ENCODE results near the gene SORCS2.
"Not testable (repeated sequence)": the region's sequence is repeated elsewhere in the genome, so short reads cannot be mapped to it uniquely, and the experiment has no call there.

SORCS2 gene

GRCh38 chr4:7434141-7434765, 241.9 kb downstream of the SORCS2 start:
- no peak for DNase-seq

- no peak for DNase-seq
These were observed 242.4 kb downstream of the SORCS2 start, which contains the start of gene PSAPL1 for GRCh38 chr4:7434766-7435150. Gene PSAPL1 (minus strand): TSS chr4:7434930. CDS start chr4:7434879, 51 bp downstream.

DNA sequence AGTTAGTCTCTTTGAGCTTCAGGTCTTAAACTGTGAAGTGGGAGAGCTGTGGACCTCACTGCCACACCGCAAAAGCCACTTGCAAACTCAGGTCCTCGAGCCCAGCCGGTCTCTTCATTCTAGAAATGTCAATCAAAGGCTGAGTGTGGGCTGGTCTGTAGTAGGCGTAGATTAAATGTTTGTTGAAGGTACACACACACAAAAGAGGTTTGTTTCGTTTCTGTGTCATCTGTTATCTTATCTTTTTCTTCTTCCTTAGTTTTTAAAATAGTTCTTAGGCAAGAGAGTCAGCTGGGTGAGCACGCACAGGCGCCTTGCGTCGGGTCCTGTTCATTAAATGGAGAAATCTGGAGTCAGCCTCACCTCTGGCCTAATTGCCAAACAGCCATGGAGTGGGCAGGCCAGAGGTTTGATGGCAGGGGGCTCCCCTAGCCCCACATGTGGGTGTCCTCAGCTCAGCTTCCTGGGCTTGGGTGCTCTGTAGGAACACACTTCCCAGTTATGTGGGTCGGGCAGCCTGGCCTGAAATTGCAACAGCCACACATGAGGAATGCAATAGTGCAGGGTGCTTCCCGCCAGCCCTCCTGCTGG, 243.2 kb downstream of the SORCS2 start:
- DNase-seq: no peak

GRCh38 chr4:7436256-7436655, 243.9 kb downstream of the SORCS2 start:
- no peak for DNase-seq

GRCh38 chr4:7439699-7440098, 247.4 kb downstream of the SORCS2 start:
- no peak for DNase-seq

- no peak for DNase-seq
These were observed 248.9 kb downstream of the SORCS2 start for GRCh38 chr4:7441201-7441600.

DNA sequence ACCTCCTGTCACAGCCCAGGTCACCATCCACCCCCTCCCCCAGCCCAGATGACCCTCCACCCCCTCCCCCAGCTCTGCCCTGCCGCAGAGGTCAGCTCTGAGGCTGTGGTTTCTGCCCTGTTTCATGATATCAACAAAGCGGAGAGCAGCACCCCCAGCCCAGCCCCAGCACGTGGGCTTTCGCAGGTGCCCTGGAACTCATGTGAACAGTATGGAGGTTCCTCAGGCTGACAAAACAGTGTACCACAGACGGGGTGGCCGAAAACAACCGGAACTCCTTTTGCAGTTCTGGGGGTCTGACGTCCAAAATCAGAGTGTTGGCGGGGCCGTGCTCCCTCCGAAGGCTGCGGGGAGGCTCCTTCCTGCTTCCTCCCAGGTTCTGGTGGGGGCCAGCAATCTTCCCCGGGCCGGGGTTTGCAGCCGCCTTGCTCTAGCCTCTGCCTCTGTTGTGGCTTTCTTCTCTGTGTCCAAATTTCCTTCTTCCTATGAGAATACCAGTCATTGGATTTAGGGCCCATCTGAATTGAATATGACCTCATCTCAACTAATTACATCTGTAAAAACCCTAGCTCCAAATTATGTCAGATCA, 250.3 kb downstream of the SORCS2 start:
- DNase-seq: no peak

DNA sequence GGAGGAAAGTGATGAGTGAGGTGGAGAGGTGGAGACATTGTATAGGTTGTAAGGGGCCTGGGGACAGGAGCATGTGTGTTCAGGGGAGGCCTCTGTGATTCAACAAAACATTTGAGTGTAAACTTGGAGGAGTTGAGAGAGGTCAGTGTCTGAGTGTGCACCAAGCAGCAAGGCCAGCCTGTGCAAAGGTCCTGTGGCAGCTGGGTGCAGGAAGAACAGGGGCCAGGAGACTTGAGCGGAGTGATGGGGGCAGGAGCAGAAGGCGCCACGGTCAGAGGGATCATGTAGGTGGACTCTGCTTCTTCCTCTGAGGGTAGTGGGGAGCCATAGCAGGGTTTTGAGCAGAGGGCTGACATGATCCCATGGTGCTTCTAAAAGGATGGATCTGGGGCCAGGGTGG, 252.0 kb downstream of the SORCS2 start:
- DNase-seq: no peak

DNA sequence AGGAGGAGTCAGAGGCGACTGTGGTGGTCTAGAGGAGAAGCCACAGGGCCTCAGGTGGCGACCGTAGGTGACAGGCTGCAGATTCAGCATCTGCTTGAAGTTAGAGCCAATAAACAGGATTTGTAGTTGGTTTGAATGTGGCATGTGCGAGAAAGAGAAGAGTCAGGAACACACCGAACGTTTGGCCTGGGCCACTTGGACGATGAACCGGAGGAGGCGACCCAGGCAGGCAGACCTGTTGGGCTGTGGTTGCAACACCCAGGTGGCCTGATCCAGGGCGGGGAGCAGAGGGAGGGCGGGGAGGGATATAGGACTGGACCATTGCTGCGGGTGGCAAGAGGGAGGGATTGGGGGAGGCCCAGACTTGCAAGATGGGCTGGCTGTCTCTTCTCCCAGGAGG, 252.4 kb downstream of the SORCS2 start:
- DNase-seq: no peak

DNA sequence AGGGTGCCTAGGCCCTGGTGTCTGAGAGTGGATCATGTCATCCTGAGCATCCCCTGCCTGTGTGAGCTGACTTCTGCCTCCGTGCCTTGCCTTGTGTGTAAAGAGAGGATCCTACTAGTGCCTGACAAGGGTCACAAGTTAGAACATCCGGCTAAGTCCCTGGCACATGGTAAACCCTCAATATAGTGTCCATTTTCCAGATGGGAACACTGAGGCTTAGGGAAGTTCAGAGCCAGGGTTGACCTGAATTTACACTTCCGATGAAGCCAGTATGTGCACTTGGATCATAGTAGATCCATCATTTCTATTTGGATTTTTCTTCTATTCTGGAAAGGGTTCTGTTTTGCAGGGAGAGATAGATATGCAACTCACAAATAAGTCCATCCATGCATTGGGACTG, 254.9 kb downstream of the SORCS2 start:
- no peak for DNase-seq

- DNase-seq: no peak
These were observed 255.7 kb downstream of the SORCS2 start for GRCh38 chr4:7448036-7448435.

DNA sequence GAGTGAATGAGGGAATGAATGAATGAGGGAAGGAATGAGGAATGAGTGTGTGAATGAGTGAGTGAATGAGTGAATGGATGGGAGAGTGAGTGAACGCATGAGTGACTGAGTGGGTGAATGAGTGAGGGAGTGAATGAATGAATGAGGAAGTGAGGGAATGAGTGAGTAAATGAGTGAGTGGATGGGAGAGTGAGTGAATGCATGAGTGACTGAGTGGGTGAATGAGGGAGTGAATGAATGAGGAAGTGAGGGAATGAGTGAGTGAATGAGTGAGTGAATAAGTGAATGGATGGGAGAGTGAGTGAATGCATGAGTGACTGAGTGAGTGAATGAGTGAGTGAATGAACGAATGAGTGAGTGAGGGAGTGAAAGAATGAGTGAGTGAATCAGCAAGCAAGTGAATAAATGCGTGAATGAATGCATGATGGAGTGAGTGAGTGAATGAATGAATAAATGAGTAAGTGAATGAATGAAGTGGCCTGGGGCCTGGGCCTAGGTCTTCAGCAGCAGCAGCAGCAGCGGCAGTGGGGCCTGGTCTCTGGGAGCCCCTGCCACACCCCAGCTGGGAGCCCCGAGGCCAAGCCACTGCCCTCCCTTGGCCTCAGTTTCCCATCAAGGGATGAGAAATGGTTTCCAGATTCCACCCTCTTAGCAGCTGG, 258.6 kb downstream of the SORCS2 start:
- no peak for DNase-seq

GRCh38 chr4:7451434-7451789, 259.1 kb downstream of the SORCS2 start:
- DNase-seq: no peak

DNA sequence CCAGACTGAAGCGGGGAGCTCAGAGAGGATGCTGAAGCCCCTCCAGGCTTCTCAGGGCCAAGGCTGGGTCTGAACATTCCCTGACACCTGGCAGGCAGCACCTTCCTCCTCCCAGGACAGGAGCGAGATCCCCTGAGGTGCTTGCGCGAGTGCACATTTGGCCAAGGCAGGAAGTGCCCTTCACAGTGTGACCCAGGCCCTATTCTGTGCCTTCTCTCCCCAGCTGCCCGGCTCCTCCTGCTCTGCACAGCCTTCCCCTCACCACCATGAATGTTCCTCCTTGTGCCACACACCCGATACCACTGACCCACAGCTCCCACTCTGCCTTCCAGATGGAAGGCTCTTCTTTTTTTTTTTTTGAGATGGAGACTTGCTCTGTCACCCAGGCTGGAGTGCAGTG, 259.5 kb downstream of the SORCS2 start:
- no peak for DNase-seq

GRCh38 chr4:7452802-7453201, 260.5 kb downstream of the SORCS2 start:
- not testable (repeated sequence) for DNase-seq

- DNase-seq: no peak
These were observed 265.1 kb downstream of the SORCS2 start for GRCh38 chr4:7457201-7458065.

DNA sequence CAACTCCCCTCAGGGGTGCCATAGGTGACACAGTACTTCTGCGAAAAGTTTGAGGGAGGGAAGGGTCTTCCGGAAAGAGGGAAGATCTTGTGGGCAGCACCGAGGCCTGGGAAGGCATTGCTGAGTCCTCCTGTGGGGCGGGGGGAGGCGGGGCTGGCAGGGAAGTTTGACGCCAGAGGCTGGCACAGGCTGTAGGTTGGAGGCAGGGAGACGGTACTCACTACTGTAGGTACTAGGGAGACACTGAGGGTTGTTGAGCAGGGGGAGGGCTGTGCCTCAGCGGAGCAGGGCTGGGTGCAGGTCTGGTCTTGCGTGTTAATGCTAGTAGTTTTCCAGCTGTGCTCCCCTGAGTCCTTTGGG, 265.7 kb downstream of the SORCS2 start:
- no peak for DNase-seq

GRCh38 chr4:7458477-7458876, 266.1 kb downstream of the SORCS2 start:
- no peak for DNase-seq

- DNase-seq: no peak
These were observed 267.1 kb downstream of the SORCS2 start for GRCh38 chr4:7459471-7459870.

GRCh38 chr4:7460566-7460965, 268.2 kb downstream of the SORCS2 start:
- no peak for DNase-seq

- DNase-seq: no peak
These were observed 268.9 kb downstream of the SORCS2 start for GRCh38 chr4:7461230-7461629.

DNA sequence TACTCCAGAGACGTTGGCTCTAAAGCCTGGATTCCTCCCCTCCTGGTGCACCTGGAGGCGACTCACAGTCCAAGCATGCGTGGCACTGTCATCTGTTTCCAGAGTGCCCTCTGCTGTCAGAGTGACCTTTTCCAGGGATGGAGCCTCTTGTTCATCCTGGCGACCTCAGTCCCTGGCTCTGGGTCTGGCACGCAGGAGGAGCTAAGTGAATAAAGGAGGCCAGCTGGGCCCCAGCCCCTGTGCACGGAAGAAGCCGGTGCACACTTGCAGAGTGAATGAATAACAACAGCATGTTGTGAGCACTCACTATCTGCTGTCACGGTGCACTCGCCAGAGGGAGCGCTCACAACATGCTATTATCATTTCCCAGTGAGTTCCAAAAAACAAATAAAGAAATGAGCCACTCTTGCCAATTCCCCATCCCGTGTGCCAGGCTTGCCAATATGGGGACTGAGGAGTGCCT, 270.2 kb downstream of the SORCS2 start:
- DNase-seq: no peak
